Endometrium (tissue), 2 donors: Measurements from ENCODE around the gene ALPK3.
"Not testable (repeated sequence)": the region's sequence is repeated elsewhere in the genome, so short reads cannot be mapped to it uniquely, and the experiment has no call there.

ENCODE experiments used
- FAIRE-seq: peaks from 2 replicates; lab custom pipeline; 2012; peaks lifted over from hg19 to GRCh38; lab: Jason Lieb, UNC
- donor health status: control.
- donor health status: control.

Gene ALPK3

DNA sequence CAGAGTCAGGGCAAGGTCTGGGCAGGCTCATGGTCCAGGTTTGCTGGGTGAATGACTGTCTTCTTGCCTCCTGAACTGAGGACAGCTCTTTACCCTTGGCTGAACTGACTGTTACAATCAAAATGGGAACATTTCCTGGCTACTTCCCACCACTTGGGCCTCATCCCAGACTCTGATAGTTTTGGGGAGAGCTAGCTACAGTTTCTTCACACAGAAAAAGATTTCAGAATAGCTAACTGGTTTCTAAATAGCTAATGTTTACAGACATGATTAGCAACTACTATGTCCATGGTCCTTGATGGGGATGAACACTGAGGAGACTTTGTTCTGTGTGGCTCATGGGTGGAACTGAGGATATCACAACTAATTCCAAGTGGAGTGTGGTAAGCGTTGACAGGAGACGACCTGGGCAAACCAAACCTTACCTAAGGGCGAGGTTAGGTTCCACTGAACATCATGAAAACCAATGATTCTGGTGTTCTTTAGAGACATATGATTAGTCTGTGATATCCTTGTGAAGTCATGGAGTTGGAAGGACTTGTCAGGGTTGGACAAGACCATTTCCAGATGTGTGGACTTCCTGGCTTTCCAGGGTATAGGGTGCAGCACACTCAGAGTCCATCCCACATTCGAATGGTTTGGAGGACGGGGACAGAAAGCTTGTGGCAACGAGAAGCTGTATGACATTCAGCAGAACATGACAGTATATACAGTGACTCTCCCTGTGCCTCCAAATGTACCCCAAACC is 7.3 kb downstream of the ALPK3 start:
- FAIRE-seq: no peak

DNA sequence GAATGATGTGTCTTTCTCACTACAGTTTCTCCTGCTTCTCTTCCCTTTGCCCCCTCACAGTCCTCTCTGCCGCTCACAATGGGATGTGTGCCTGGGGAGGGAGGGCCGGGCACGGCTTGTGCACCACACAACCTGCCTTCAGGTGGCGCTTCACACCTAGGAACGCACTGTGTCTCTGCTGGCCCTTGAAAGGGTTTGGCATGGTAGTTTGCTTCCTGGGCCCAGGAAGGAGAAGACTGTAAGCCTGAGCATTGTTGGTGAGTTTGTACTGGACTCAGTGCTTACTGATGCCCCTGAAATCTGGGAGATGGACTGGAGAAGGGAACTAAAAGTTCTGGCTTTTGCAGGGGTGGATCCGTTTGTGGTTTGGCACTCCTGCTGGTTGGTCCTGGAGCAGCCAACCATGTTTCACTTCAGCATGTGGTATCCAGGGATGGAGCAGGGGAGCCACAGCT is 9.2 kb downstream of the ALPK3 start:
- FAIRE-seq: no peak

DNA sequence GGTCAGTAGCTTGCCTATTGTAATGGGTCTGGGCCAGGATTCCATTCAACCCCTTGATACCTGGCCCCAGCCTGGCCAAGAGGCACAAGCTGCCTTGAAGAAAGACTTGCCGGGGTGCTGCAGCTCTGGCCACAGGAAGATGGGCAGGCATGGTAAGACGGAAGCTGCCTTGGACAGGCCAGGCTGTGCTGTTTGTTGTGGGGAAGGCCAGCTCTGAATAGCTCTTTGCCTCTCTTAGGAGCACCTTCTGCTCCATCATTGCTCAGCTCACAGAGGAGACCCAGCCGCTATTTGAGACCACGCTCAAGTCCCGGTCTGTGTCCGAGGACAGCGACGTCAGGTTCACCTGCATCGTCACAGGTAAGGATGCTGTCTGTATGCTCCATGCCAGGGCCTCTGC is 10.1 kb downstream of the ALPK3 start:
- FAIRE-seq: no peak

DNA sequence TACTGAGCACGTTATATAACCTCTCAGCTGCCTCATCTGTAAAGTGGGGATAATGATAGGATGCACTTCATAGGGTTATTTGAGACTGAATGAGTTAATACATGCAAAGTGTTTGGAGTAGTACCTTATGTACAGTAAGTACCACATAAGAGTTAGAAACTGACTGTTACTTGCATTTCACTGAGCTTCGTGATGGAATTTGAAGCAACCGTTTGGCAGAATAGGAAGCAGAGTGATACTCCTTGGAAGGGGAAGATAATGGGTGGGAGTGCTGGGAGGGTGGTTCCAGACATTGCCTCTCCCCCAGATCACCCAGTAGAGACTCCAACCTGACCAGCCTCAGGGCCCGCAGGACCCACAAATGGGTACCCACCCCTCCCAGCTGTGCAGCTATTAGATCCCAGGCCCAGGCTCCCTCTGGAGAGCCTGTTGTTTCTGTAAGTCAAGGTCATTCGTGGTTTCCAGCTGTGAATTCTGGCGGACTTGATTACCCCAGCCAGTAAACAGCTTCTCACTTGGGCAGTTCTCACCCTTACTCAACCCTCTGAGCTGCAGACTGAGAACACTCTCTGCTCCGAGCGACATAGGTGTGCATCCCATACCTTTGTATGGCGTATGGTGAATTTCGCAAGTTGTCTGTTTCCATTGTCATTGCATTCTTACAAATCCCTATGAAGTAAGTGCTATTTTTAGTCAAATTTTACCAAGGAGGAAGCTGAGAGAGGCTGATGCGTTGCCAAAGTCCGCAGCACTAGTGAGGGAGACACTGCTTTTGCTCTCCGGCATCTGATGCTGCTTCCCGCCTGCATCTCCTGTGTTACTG is 11.1 kb downstream of the ALPK3 start:
- FAIRE-seq: no peak

DNA sequence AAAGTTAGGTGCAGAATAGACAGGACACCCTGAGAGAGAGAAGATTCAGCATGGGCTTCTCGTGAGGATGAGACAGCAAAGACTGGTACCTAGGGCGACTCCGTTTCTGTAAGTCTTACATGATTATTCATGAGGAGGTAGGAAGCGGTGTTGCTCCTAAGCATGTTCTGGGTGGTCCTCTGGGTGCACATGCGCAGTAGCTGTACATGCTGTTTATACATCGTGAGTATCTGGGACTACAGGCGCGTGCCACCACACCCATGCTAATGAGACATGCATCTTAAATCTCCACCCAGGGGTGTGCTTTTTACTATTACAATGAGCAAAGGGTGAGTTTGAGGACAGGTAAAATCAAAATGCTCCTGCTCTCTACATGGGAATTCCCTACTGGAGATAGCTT is 12.3 kb downstream of the ALPK3 start:
- FAIRE-seq: no peak

DNA sequence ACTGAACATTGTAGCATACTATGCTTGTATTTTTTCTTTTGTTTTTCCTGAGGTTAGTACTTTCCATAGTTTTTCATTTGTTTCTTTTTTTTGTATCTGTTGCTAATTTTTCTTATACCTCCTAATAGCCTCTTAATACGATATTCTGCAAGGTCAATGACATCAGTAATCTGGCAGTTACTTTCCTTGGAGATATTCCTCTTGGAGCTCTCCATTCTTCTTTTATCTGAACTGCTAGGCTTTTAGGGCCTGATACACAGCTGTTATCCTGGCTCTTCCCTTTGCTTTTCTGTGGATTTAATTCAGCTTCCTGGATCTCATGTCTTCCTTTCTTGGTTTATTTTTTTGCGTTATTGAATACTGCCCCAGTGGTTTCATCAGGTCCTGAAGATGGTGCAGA is 12.9 kb downstream of the ALPK3 start:
- FAIRE-seq: no peak

DNA sequence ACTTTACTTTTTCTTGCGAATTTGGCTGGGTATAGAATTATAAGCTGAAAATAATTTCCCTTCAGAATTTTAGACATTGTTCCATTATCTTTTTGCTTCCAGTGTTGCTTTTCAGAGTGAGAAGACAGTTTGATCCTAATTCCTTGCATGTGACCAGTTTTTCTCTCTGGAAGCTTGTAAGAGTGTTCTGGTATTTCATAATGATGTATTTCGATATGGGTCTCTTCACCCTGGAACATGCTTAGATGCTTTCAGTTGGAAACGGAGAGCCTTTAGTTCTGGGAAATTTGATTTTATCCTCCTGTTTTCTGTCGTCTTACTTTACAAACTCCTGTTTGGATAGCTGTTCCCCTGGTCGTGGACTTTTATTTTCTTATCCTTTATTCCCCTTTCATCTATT is 13.9 kb downstream of the ALPK3 start:
- no peak for FAIRE-seq

DNA sequence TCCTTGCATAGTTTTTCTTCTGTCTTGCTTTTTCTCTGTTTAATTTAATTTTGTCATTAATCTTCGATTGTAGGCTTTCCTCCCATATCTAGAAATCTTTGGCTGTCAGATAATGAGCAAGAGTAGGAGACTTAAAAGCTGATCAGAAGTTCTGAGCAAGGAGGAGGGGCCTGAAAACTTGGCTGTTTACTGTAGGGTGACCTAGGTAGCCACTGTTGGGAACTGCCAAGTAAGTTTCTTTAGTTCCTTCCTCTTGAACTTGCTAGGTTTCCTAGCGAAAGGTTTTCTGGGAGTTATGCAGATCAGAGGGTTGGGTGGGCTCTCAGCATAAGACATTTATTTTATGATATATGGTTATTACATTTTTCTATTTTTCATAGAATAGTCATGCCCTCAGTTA is 14.5 kb downstream of the ALPK3 start:
- FAIRE-seq: no peak

DNA sequence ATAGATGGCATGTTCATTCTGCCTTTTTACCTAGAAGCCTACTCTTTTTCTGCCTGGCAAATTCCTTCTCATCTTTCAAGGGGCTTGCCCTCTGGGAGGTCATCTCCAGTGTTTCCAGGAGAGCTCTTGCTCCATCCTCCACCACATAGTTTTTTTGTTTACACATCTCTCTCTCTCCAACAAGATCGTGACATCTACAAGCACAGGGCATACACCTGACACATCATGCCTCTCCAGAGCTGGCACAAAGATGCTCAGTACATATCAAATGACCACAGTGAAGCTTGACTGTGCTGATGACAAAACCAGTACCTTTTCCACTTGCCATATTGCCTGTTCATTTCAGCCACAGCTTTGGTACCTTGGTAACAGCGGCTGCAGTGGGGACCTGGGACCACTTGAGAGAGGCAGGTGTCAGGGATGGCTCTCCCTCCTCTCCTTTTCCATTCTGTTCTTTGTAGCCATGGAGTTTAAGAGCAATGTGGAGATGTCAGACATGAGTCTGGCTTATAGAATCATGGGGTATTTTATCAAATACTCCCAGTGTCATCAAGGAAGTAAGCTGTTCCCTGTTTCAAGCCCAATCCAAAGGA is 15.4 kb downstream of the ALPK3 start:
- no peak for FAIRE-seq

DNA sequence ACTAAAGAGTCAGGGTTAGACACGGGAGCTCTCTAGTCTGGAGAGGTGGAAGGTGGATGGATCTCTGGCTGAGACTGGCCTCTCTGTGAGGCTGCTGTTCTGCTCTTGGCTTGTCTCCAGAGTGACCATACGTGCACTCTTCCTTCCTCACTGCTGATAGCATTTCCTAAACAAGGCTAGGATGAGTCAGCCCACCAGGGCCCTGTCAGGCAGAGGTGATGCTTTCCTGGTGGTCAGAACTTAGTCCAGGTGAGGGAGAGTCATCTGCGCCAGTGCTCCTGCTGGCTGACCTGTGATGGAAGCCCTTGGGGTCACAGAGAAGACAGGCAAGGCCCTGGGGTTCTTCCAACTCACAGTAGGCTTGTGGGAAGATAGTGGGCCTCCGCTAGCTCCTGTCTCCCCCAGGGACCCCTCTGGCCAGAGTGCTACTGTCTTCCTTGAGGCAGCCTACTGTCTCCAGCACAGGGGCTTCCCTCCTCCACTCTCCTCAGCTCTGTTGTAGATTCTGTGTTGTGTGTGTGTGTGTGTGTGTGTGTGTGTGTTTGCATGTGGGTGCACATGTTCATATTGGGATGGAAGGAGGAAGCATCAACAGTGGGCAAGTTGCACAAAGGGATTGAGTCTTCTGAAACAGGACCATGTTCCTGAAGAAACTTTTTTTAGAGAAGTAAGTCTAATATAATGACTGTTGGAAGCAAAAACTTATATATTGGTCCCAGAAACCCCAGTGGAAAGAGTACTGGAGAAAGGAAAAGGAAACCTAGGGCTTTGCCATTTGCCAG is 16.5 kb downstream of the ALPK3 start:
- no peak for FAIRE-seq

DNA sequence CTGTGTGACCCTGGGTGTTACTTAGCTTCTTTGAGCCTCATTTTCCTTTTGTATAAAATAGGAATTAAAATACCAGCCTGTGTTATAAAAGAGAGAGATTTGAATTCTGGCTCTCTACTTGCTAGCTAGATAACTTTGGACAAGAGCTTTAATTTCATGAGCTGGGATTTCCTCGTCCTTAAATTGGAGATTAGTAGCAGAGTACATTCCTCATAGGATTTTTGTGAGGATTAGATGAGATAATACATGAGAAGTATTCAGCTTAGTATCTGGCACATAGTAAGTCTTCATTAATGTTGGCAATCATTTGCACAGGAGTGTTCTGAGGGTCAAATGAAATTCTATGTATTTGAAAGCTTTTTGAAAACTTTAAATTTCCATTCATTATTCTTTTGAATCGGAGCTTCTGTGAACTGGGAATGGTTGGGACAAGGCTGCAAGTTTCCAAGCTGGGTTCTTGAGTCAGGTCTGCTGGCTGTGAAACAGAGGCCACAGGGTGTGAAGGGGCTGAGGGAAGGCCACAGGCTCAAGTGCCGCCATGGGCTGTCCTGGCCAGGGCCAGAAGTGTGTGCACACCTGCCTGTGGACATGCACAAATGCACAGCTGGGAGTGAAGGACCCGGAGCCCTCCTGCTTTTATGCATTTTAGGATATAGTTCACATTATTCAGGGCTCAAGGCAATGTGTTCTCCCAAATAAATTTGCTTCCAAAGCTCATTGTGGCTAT is 17.2 kb downstream of the ALPK3 start:
- no peak for FAIRE-seq

DNA sequence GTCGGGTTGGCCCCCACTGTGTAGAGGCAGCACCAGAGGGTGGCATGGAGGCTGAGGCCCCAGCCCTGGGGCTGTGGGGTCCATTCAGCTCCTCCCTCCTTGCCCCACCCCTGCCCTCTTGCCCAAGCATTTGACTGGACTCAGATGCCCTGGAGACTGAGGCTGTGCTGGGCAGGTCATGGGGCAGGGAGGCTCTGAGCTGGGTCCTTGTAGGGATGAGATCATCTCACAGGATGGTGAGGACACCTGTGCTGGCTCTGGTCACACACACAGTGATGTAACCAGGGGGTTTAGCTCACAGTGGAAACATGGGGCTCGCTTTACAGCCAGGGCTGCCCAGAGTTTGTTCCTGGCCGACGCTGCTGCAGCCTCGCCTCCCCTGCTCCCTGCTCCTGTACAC is 17.8 kb downstream of the ALPK3 start:
- FAIRE-seq: no peak

DNA sequence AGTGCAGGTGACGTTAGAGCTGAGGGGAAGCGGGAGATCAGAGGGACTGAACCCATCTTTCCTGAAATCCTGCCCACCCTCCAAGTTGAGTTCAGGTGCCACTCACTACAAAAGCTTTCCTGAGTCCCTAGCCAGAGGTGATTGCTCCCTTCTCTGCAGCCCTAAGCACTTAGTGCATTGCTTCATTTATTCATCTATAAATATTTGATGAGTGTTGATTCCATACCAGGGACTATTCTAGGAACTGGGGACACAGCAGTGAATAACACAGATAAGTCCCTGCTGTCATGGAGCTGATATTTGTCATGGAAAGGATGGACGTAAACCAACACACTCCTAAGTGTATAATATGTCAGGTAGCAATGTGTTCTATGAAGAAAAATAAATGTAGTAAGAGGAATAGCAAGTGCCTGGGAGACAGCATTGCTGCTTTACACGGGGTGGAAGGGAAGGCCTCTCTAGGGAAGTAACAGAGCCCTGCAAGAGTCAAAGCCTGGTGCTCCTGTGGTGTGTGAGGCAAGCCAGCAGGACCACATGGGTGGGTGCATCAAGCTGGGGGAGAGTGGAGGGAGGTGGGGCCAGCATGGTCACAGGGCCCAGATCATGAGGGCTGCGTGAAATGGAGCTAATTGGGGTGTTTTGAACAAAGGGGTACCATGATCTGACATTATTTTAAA is 18.6 kb downstream of the ALPK3 start:
- no peak for FAIRE-seq

DNA sequence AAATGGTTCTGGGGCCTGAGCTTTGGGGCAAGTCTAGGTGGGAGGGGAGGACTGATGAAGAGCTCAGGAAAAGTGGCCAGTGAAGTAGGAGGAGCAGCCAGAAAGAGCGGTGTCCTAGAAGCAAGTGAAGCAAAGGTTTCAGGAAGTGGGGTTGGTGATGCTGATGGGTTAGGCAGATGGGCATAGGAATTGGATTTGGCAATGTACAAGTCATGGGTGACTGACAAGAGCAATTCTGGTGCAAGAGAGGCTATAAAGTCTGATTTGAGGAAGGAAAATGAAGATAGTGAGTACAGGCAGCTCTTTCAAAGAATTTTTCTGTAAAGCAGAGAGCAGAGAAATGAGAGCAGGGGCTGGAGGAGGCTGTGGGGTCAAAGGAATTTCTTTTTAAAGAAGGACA is 19.7 kb downstream of the ALPK3 start:
- no peak for FAIRE-seq

DNA sequence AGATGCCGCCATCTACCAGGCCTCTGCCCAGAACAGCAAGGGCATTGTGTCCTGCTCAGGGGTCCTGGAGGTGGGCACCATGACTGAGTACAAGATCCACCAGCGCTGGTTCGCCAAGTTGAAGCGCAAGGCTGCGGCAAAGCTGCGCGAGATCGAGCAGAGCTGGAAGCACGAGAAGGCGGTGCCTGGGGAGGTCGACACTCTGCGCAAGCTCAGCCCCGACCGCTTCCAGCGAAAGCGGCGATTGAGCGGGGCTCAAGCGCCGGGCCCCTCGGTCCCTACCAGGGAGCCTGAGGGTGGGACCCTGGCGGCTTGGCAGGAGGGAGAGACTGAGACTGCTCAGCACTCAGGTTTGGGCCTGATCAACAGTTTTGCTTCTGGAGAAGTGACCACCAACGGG is 22.6 kb downstream of the ALPK3 start:
- no peak for FAIRE-seq

DNA sequence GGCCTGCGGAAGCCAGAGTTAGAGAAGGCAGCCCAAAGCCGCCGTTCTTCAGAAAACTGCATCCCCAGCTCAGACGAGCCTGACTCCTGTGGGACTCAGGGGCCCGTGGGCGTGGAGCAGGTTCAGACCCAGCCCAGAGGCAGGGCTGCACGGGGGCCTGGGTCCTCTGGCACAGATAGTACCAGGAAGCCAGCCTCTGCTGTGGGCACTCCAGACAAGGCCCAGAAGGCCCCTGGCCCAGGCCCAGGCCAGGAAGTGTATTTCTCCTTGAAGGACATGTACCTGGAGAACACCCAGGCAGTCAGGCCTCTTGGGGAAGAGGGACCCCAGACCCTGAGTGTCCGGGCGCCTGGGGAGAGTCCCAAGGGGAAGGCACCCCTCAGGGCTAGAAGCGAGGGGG is 23.1 kb downstream of the ALPK3 start:
- no peak for FAIRE-seq

DNA sequence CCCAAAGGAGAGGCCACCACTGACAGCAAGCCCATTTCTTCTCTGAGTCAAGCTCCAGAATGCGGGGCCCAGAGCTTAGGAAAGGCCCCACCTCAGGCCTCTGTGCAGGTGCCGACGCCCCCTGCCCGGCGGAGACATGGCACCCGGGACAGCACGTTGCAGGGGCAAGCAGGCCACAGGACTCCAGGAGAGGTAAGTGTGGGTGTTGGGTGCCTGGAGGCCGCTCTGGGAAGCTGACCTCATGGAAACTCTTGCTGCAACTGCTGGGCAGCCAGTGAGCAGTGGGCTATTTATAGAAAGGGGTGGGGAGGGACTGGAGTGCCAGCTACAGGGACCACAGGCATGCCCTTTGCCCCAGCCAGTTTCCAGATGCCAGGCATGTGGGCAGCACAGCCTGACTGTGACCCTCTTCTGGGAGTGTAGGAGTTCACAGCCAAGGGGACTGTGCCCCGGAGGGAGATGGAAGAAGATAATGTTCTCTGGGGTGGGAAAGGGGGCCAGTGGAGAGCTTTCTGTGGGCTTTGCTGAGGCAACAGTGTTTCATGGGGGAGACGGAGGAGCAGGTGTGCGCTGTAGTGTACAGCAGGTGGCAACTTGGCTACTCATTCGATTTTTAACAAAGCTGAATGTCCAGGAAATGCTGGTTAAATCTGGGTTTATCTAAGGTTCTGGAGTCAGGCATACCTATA is 23.7 kb downstream of the ALPK3 start:
- no peak for FAIRE-seq

DNA sequence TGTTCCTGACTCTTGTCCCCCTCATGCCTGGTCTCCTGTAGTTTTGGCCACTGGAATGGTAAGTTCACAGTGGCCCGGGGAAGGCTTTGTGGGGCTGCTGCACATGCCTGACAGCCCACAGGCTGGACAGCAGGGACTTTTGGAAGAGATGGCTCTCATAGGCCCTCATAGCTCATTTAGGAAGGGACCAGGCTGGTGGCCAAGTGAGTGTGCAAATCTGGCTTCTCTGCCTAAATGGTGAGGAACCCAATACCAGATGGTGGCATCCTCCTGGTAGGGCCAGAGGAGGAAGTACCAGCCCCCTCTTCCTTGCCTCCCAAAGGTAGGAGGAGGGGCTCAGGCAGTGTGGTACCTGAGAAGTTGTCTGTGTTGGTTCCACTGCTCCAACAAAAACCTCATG is 25.6 kb downstream of the ALPK3 start:
- FAIRE-seq: no peak

DNA sequence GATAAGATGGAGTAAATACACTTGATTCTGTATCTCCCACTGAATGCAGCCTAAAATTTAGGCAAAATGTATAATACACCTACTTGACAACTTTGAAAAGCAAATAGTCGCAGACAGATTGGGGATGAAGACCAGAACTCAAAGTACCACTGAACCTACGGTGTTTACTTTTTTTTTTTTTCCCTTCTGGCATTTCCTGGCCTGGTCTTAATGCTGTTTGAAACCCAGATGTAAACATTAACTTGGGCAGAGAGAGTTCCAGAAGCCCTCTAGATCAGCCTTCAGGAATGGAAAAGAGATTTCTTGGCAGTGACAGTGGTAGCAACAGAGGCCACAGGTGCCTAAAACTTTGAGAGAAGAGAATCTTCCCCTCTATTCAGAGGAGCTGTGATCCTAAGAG is 27.8 kb downstream of the ALPK3 start:
- no peak for FAIRE-seq

DNA sequence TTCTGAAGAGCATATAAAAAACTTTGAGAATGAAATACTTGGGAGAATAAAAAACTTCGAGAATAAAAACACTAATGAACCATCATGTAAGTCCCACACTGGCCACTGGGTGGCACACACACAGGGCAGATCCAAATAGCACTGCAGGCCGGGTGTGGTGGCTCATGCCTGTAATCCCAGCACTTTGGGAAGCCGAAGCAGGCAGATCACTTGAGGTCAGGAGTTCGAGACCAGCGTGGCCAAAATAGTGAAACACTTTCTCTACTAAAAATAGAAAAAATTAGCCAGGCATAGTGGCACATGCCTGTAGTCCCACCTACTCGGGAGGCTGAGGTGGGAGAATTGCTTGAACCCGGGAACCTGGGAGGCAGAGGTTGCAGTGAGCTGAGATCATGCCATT is 28.5 kb downstream of the ALPK3 start:
- not testable (repeated sequence) for FAIRE-seq

DNA sequence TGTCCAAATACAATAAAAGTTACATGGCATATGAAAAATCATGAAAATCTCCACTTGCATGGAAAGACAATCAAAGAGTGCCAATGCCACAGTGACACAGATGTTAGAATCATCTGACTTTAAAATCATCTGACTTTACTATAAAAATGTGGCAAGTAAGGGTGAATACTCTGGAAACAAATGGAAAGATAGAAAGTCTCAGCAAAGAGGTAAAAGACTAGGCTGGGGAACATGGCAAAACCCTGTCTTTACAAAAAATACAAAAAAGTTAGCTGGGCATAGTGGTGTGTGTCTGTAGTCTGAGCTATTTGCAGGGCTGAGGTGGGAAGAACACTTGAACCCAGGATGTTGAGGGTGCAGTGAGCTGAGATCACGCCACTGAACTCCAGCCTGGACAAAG is 29.1 kb downstream of the ALPK3 start:
- FAIRE-seq: no peak
